RWPE1 (cell line): Measurements from ENCODE around the gene RETREG1.

ENCODE experiments used
- CTCF ChIA-PET: fragments of 350-600 bp; sonication (Branson Sonifier 250); formaldehyde crosslinking; extraction: SDS; loops from one replicate; lab custom pipeline; 2021; lab: Yijun Ruan, JAX
- POLR2A ChIA-PET: fragments of 400-600 bp; formaldehyde crosslinking; extraction: SDS; loops from one replicate; lab custom pipeline; 2020; ENCODE audit warnings: antibody characterized with exemption; ENCODE audit not compliant: low non-redundant PET; lab: Yijun Ruan, JAX
- DNase-seq: peaks from one replicate; pipeline ENCODE4 v3.0.0; 2012; ENCODE audit warnings: low spot score
- H3K27ac ChIP-seq: fragments of 450-650 bp; 2 replicates; pipeline ENCODE4 v1.5.1; 2017
- CTCF ChIP-seq: fragments of 450-650 bp; conservative IDR thresholded peaks from 2 replicates; pipeline ENCODE4 v1.5.1; 2017; ENCODE audit warnings: low read depth, mild to moderate bottlenecking

Gene RETREG1

GRCh38 chr5:16642867-16643266, 26.1 kb upstream of the RETREG1 start:
- CTCF ChIA-PET = no interaction called here
- no peak for TF ChIP-seq CTCF
- H3K27ac ChIP-seq = no peak overlapping the region
- DNase-seq = no peak
- POLR2A ChIA-PET = no interaction called here

GRCh38 chr5:16639206-16639605, 22.4 kb upstream of the RETREG1 start:
- DNase-seq = no peak
- ChIA-PET POLR2A (no interaction called here), CTCF (no interaction called here)
- TF ChIP-seq CTCF = no peak
- no peak overlapping the region for H3K27ac ChIP-seq

- no peak for DNase-seq
- H3K27ac ChIP-seq = no peak overlapping the region
- ChIA-PET POLR2A (no interaction called here), CTCF (no interaction called here)
- TF ChIP-seq CTCF = no peak
Measured at GRCh38 chr5:16628376-16628775, 11.6 kb upstream of the RETREG1 start.

GRCh38 chr5:16626696-16627264, 10.0 kb upstream of the RETREG1 start:
- POLR2A ChIA-PET = no interaction called here
- H3K27ac ChIP-seq = no peak overlapping the region
- CTCF ChIA-PET = no interaction called here
- no peak for DNase-seq
- no peak for TF ChIP-seq CTCF

GRCh38 chr5:16625096-16625495, 8.3 kb upstream of the RETREG1 start:
- no peak overlapping the region for H3K27ac ChIP-seq
- no peak for TF ChIP-seq CTCF
- POLR2A ChIA-PET = no interaction called here
- DNase-seq = no peak
- CTCF ChIA-PET = interaction anchor here (0.6 kb wide), 1 partner anchor 308 kb away, joined by 4 read pairs; no protein-coding TSS in a partner anchor

- no peak overlapping the region for H3K27ac ChIP-seq
- no peak for DNase-seq
- POLR2A ChIA-PET = no interaction called here
- CTCF ChIA-PET = no interaction called here
- no peak for TF ChIP-seq CTCF
Measured at GRCh38 chr5:16619136-16619535, 2.3 kb upstream of the RETREG1 start.
